ENCODE data around the gene PLEKHM2. TPM values are rescaled to one million over a fixed set of nuclear protein-coding genes. Genes with fewer than 3 reads are reported as not detected.

Gene PLEKHM2
- polyA plus RNA-seq, 1 experiment = 24.4 TPM

- no peaks in the 10 kb centered on the region; the same call in 1 of the 2 replicates for H3K9me3 ChIP-seq (ENCODE audit: control insufficient read depth, insufficient read depth, low read length)
These were observed 46.8 kb downstream of the PLEKHM2 start for GRCh38 chr1:15730936-15731335.

DNA sequence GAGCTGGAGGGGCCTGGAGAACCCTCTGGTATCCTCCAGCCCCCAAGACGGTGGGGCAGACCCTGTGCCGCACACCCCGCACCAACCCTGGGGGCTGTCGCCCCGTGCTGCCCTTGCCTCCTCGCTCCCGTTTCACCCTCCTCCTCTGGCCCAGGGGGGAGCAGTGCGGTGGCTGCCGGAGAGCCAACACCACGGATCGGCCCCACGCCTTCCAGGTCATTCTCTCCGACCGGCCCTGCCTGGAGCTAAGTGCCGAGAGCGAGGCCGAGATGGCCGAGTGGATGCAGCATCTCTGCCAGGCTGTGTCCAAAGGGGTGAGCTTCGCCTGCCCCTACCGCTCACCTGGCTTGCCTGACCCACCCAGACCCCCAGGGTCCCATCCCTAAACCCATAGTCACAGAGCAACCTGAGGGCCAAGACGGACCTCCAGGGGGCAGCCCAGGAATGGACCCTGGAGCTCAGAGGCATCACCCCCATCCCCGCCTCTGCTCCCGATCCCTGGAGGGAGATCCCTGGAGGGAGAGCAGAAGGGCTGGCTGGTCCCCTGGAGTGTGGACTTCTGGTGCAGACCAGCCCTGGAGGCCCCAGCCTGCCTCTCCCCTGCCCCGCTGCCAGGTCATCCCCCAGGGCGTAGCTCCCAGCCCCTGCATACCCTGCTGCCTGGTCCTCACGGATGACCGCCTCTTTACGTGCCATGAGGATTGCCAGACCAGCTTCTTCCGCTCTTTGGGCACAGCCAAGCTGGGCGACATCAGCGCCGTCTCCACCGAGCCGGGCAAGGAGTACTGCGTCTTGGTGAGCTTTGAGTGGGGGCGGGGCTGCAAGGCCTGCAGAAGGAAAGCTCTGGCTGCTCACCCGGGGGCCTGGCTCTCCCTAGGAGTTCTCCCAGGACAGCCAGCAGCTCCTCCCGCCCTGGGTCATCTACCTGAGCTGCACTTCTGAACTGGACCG is 47.9 kb downstream of the PLEKHM2 start:
- POLR2A ChIA-PET = interaction anchor here (0.5 kb wide), 1 partner anchor 102 kb away, joined by 4 read pairs; no protein-coding TSS in a partner anchor
- Histone ChIP-seq H3K4me3 (ENCODE audit: low read depth, low read length) (no peak overlapping the region), H3K27ac (ENCODE audit: low read depth, low read length) (no peak overlapping the region), H3K27me3 (ENCODE audit: control insufficient read depth, insufficient read depth, low read length) (no peaks in the 10 kb centered on the region), H3K9me3 (ENCODE audit: control insufficient read depth, insufficient read depth, low read length) (no peaks in the 10 kb centered on the region; the same call in 1 of the 2 replicates)
- CTCF ChIA-PET = no interaction called here
- DNase-seq (ENCODE audit: low read depth, low spot score) = no peak
- TF ChIP-seq CTCF (IDR thresholded peaks at IDR 0.05; ENCODE audit: low read depth, low read length) = no peak

More at GRCh38 chr1:15730936-15731335, 46.8 kb downstream of the PLEKHM2 start:
- ChIA-PET POLR2A (interaction anchor here (0.5 kb wide), 1 partner anchor 101 kb away, joined by 4 read pairs; no protein-coding TSS in a partner anchor), CTCF (no interaction called here)
- H3K27me3 ChIP-seq (ENCODE audit: control insufficient read depth, insufficient read depth, low read length) = no peaks in the 10 kb centered on the region
- no peak overlapping the region for H3K27ac ChIP-seq (ENCODE audit: low read depth, low read length)
- DNase-seq (ENCODE audit: low read depth, low spot score) = no peak
- H3K4me3 ChIP-seq (ENCODE audit: low read depth, low read length) = no peak overlapping the region
- no peak for TF ChIP-seq CTCF (IDR thresholded peaks at IDR 0.05; ENCODE audit: low read depth, low read length)

GRCh38 chr1:15732686-15733081 is 48.6 kb downstream of the PLEKHM2 start:
- ChIA-PET POLR2A (no interaction called here), CTCF (interaction anchor here (1.0 kb wide), 1 partner anchor 139 kb away, joined by 3 read pairs; no protein-coding TSS in a partner anchor)
- Histone ChIP-seq H3K27ac (ENCODE audit: low read depth, low read length) (no peak overlapping the region), H3K4me3 (ENCODE audit: low read depth, low read length) (no peak overlapping the region), H3K9me3 (ENCODE audit: control insufficient read depth, insufficient read depth, low read length) (no peaks in the 10 kb centered on the region; the same call in 1 of the 2 replicates), H3K27me3 (ENCODE audit: control insufficient read depth, insufficient read depth, low read length) (no peaks in the 10 kb centered on the region)
- no peak for DNase-seq (ENCODE audit: low read depth, low spot score)
- TF ChIP-seq CTCF (IDR thresholded peaks at IDR 0.05; ENCODE audit: low read depth, low read length) = no peak

DNA sequence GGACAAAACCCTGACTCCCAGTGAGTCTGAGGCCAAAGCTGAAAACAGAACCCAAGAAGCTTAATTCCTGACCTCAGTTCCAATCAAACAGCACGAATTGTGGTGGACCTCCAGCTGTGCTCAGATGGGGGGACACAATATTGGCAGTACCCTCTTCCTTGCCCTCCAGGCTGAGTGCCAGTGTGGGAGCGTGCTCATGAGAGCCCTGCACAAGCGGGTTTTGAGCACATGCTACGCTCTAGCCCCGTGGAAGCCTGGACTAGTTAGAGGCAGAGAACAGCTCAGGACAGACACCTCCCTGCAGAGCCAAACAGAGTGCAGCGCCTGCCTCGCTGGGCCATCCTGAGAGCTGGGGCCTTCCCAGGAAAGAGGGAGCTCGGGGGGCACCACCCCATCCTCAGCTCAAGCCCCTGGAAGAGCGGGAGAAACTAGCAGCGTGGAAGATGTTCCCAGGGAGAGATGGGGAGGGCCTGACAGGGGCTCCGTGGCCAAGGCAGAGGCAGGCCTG is 49.2 kb downstream of the PLEKHM2 start:
- no peak overlapping the region for H3K4me3 ChIP-seq (ENCODE audit: low read depth, low read length)
- no peaks in the 10 kb centered on the region for H3K27me3 ChIP-seq (ENCODE audit: control insufficient read depth, insufficient read depth, low read length)
- POLR2A ChIA-PET = no interaction called here
- no peak for TF ChIP-seq CTCF (IDR thresholded peaks at IDR 0.05; ENCODE audit: low read depth, low read length)
- no peak for DNase-seq (ENCODE audit: low read depth, low spot score)
- H3K27ac ChIP-seq (ENCODE audit: low read depth, low read length) = no peak overlapping the region
- CTCF ChIA-PET = interaction anchor here (1.0 kb wide), 1 partner anchor 139 kb away, joined by 3 read pairs; no protein-coding TSS in a partner anchor
- no peaks in the 10 kb centered on the region; the same call in 1 of the 2 replicates for H3K9me3 ChIP-seq (ENCODE audit: control insufficient read depth, insufficient read depth, low read length)
